IMR-90 (cell line): Measurements from ENCODE around the gene RTCA. TPM values are rescaled to one million over a fixed set of nuclear protein-coding genes. Genes with fewer than 3 reads are reported as not detected.

Experiments used
- ATAC-seq: fragments of 200-7000 bp; cut with Tn5 transposase; 2 replicates; pipeline ENCODE4 v1.9.1; 2020; ENCODE audit warnings: low read depth, mild to moderate bottlenecking, moderate library complexity
- BruUV-seq: library from RNA; stranded (reverse); fragments of 400-500 nt; replicated peaks from 2 replicates; lab custom pipeline; 2021; lab: Mats Ljungman, UMichigan
- CTCF ChIA-PET: fragments of 300-600 bp; formaldehyde crosslinking; extraction: SDS; loops from one replicate; lab custom pipeline; 2021; ENCODE audit warnings: antibody characterized with exemption; lab: Yijun Ruan, JAX
- POLR2A ChIA-PET: fragments of 300-600 bp; sonication (Branson Sonifier 250); formaldehyde crosslinking; loops from one replicate; lab custom pipeline; 2022; ENCODE audit warnings: antibody characterized with exemption; ENCODE audit not compliant: unreplicated experiment; lab: Charles Lee
- DNase-seq: peaks from one replicate; pipeline ENCODE4 v3.0.0; 2013
- H2AFZ ChIP-seq: replicated peaks from 2 replicates; pipeline ENCODE3; 2013; ENCODE audit warnings: low read length, mild to moderate bottlenecking; ENCODE audit not compliant: poor library complexity
- H2AK5ac ChIP-seq: 2 replicates; pipeline ENCODE4 v1.6.1; 2013; ENCODE audit warnings: low read depth, low read length, inconsistent platforms
- H2AK9ac ChIP-seq: replicated peaks from 2 replicates; pipeline ENCODE3; 2013; ENCODE audit warnings: mild to moderate bottlenecking, low read depth, low read length, moderate library complexity; ENCODE audit not compliant: poor library complexity
- H2BK120ac ChIP-seq: 2 replicates; pipeline ENCODE4 v1.6.1; 2013; ENCODE audit warnings: low read depth, low read length, inconsistent platforms
- H2BK15ac ChIP-seq: 3 replicates; pipeline ENCODE4 v1.6.1; 2013; ENCODE audit warnings: low read depth, low read length, inconsistent platforms
- H2BK20ac ChIP-seq: 2 replicates; pipeline ENCODE4 v1.6.1; 2013; ENCODE audit warnings: low read depth, mild to moderate bottlenecking, inconsistent platforms, low read length, moderate library complexity
- H2BK5ac ChIP-seq: 2 replicates; pipeline ENCODE4 v1.6.1; 2013; ENCODE audit warnings: mild to moderate bottlenecking, low read depth, low read length, inconsistent platforms; ENCODE audit not compliant: poor library complexity, severe bottlenecking
- H3K14ac ChIP-seq: replicated peaks from 2 replicates; pipeline ENCODE4 v1.6.1; 2013; ENCODE audit warnings: low read depth, low read length, inconsistent platforms
- H3K18ac ChIP-seq: 2 replicates; pipeline ENCODE4 v1.6.1; 2013; ENCODE audit warnings: low read depth, low read length, control low read depth
- H3K23ac ChIP-seq: 2 replicates; pipeline ENCODE4 v1.6.1; 2013; ENCODE audit warnings: low read depth, low read length, inconsistent platforms
- H3K27ac ChIP-seq: 2 replicates; pipeline ENCODE4 v1.5.1; 2013; ENCODE audit warnings: mild to moderate bottlenecking, control low read depth, low read length; ENCODE audit not compliant: insufficient read depth
- H3K27me3 ChIP-seq: 2 replicates; pipeline ENCODE4 v1.6.1; 2013; ENCODE audit warnings: low read length; ENCODE audit not compliant: control insufficient read depth, insufficient read depth
- H3K36me3 ChIP-seq: 2 replicates; pipeline ENCODE4 v1.6.1; 2013; ENCODE audit warnings: low read length, mixed read lengths; ENCODE audit not compliant: control insufficient read depth, insufficient read depth
- H3K4ac ChIP-seq: 2 replicates; pipeline ENCODE4 v1.6.1; 2013; ENCODE audit warnings: low read depth, low read length, inconsistent platforms
- H3K4me1 ChIP-seq: 2 replicates; pipeline ENCODE4 v1.6.1; 2013; ENCODE audit warnings: low read length, mixed read lengths; ENCODE audit not compliant: control insufficient read depth, insufficient read depth
- H3K4me2 ChIP-seq: 2 replicates; pipeline ENCODE4 v1.6.1; 2013; ENCODE audit warnings: low read depth, mild to moderate bottlenecking, control low read depth, low read length, moderate library complexity
- H3K4me3 ChIP-seq: 2 replicates; pipeline ENCODE4 v1.5.1; 2013; ENCODE audit warnings: low read depth, mild to moderate bottlenecking, control low read depth, low read length, moderate library complexity; ENCODE audit not compliant: insufficient read depth
- H3K56ac ChIP-seq: 2 replicates; pipeline ENCODE4 v1.6.1; 2013; ENCODE audit warnings: low read length, inconsistent platforms; ENCODE audit not compliant: insufficient read depth; ENCODE audit errors: extremely low read depth
- H3K79me1 ChIP-seq, 2 experiments: 2 replicates each; pipeline ENCODE4 v1.6.1; 2013; ENCODE audit warnings: low read length in 2 of 2, inconsistent platforms in 1 of 2, low read depth in 1 of 2
- H3K9ac ChIP-seq: 2 replicates; pipeline ENCODE4 v1.6.1; 2013; ENCODE audit warnings: low read depth, low read length, control low read depth
- H3K9me1 ChIP-seq: 2 replicates; pipeline ENCODE4 v1.6.1; 2013; ENCODE audit warnings: low read length, inconsistent platforms; ENCODE audit not compliant: insufficient read depth
- H3K9me3 ChIP-seq: 2 replicates; pipeline ENCODE4 v1.6.1; 2013; ENCODE audit warnings: low read length; ENCODE audit not compliant: control insufficient read depth, insufficient read depth
- H4K20me1 ChIP-seq: 2 replicates; pipeline ENCODE4 v1.6.1; 2013; ENCODE audit warnings: low read length, inconsistent platforms; ENCODE audit not compliant: insufficient read depth
- H4K5ac ChIP-seq: 2 replicates; pipeline ENCODE4 v1.6.1; 2013; ENCODE audit warnings: mild to moderate bottlenecking, low read depth, low read length, control low read depth
- H4K8ac ChIP-seq, 2 experiments: 2 replicates each; pipeline ENCODE4 v1.6.1; 2013; ENCODE audit warnings: low read depth in 2 of 2, low read length in 2 of 2, control low read depth in 1 of 2, inconsistent platforms in 1 of 2
- H4K91ac ChIP-seq: 2 replicates; pipeline ENCODE4 v1.6.1; 2013; ENCODE audit warnings: low read depth, low read length, inconsistent platforms; ENCODE audit not compliant: insufficient read depth
- BHLHE40 ChIP-seq: fragments of 150-350 bp; IDR thresholded peaks from 2 replicates; pipeline ENCODE4 v1.6.1; 2016; ENCODE audit warnings: mild to moderate bottlenecking, low read depth, low read length
- CEBPB ChIP-seq: IDR thresholded peaks from 2 replicates; pipeline ENCODE4 v1.6.1; 2012; ENCODE audit warnings: low read depth, low read length, improper control_type of control experiment
- CHD1 ChIP-seq: IDR thresholded peaks from 2 replicates; pipeline ENCODE4 v1.6.1; 2012; ENCODE audit warnings: low read depth, low read length, improper control_type of control experiment
- CTCF ChIP-seq: conservative IDR thresholded peaks from 2 replicates; pipeline ENCODE4 v1.5.1; 2012; ENCODE audit warnings: mild to moderate bottlenecking, low read depth, low read length, improper control_type of control experiment
- FOS ChIP-seq: fragments of 150-350 bp; IDR thresholded peaks from 2 replicates; pipeline ENCODE4 v1.6.1; 2016; ENCODE audit warnings: low read depth, low read length
- MAFK ChIP-seq: IDR thresholded peaks from 2 replicates; pipeline ENCODE4 v1.6.1; 2012; ENCODE audit warnings: low read depth, low read length, improper control_type of control experiment
- MAZ ChIP-seq: IDR thresholded peaks from 2 replicates; pipeline ENCODE4 v1.6.1; 2012; ENCODE audit warnings: low read depth, mild to moderate bottlenecking, low read length, improper control_type of control experiment, moderate library complexity, borderline replicate concordance
- MXI1 ChIP-seq: IDR thresholded peaks from 2 replicates; pipeline ENCODE4 v1.6.1; 2012; ENCODE audit warnings: low read depth, mild to moderate bottlenecking, low read length, moderate library complexity, borderline replicate concordance
- NFE2L2 ChIP-seq: fragments of 150-350 bp; IDR thresholded peaks from 2 replicates; pipeline ENCODE4 v1.6.1; 2016; ENCODE audit warnings: low read depth, mild to moderate bottlenecking, low read length
- POLR2A ChIP-seq: IDR thresholded peaks from 2 replicates; pipeline ENCODE4 v1.6.1; 2012; ENCODE audit warnings: mild to moderate bottlenecking, low read depth, low read length
- RAD21 ChIP-seq: IDR thresholded peaks from 2 replicates; pipeline ENCODE4 v1.6.1; 2012; ENCODE audit warnings: low read length, improper control_type of control experiment
- RCOR1 ChIP-seq: IDR thresholded peaks from 2 replicates; pipeline ENCODE4 v1.6.1; 2012; ENCODE audit warnings: mild to moderate bottlenecking, low read length, improper control_type of control experiment; ENCODE audit not compliant: insufficient replicate concordance
- RFX5 ChIP-seq: IDR thresholded peaks from 2 replicates; pipeline ENCODE4 v1.8.0; 2012; ENCODE audit warnings: low read depth, mild to moderate bottlenecking, low read length, moderate library complexity
- WGBS, 2 experiments: methylation state at CpG; one replicate each; pipeline versions ENCODE4 v1.1.5 to v1.1.7; 2013; ENCODE audit warnings: missing lambda C conversion rate in 2 of 2; ENCODE audit not compliant: insufficient read length in 1 of 2; ENCODE audit errors: extremely low coverage in 2 of 2; 5-methylcytosine and 5-hydroxymethylcytosine counted together
- dilution Hi-C: fragments of 300-500 bp; cut with HindIII; formaldehyde crosslinking; loops from one replicate; pipeline ENCODE4 v1.14.3; 2018; ENCODE audit warnings: low sequenced_read_pairs; ENCODE audit not compliant: unreplicated experiment
- in situ Hi-C: fragments of 300-500 bp; cut with MboI; formaldehyde crosslinking; loops from 3 replicates; pipeline ENCODE4 v1.14.3; 2019; ENCODE audit warnings: low sequenced_read_pairs, inconsistent platforms, mixed read lengths
- intact Hi-C: fragments of 100-400 bp; cut with micrococcal nuclease; formaldehyde crosslinking; loops from 2 replicates; pipeline ENCODE4 v1.10.0; 2022
- polyA plus RNA-seq, 3 experiments: library from polyadenylated mRNA; depleted of rRNA; stranded (reverse); fragments of >200 nt; gene quantifications; 2 replicates each; pipeline ENCODE4 v1.2.3, GENCODE V29; 2012; ENCODE audit warnings: low replicate concordance in 1 of 3
- total RNA-seq: library from RNA; depleted of rRNA; stranded (reverse); fragments of >200 nt; gene quantifications from 2 replicates; pipeline ENCODE4 v1.2.3, GENCODE V29; 2012
- TF ChIP-seq, protein P1 (sequence below): fragments of 150-350 bp; IDR thresholded peaks from 2 replicates; pipeline ENCODE4 v1.6.1; 2017; ENCODE audit warnings: mild to moderate bottlenecking, antibody characterized with exemption, low read length, low read depth

Gene RTCA
- total and polyA plus RNA-seq, 2 of the 4 experiments (the other 2 are of a cell fraction) = 26.9 to 29.6 TPM

GRCh38 chr1:100342348-100342747 lies 76.3 kb downstream of the RTCA start:
- CTCF ChIA-PET = no interaction called here
- Histone ChIP-seq H3K4me1 (no peaks in the 10 kb centered on the region), H2AFZ (no peak overlapping the region), H4K8ac (no peak overlapping the region), H3K27ac (no peak overlapping the region), H2BK120ac (no peak overlapping the region), H3K27me3 (peaks cover 4% of the 10 kb centered on the region; the same call in 1 of the 2 replicates), H3K9me1 (no peaks in the 10 kb centered on the region), H4K5ac (no peak overlapping the region), H2AK9ac (no peak overlapping the region), H2BK5ac (no peak overlapping the region), H3K4me3 (no peak overlapping the region), H3K9ac (no peak overlapping the region), H2BK20ac (no peak overlapping the region), H3K23ac (no peak overlapping the region), H3K4ac (no peak overlapping the region), H3K18ac (no peak overlapping the region), H3K79me1 (no peaks in the 10 kb centered on the region), H3K14ac (no peak overlapping the region), H3K9me3 (no peaks in the 10 kb centered on the region), H3K56ac (no peak overlapping the region), H2AK5ac (no peak overlapping the region), H4K91ac (no peak overlapping the region), H3K36me3 (no peaks in the 10 kb centered on the region), H3K4me2 (no peak overlapping the region), H2BK15ac (no peak overlapping the region), H4K20me1 (no peaks in the 10 kb centered on the region)
- in situ Hi-C loops = no loop called here
- no TSS peak for BruUV-seq
- intact Hi-C loops = no loop called here
- dilution Hi-C loops = no loop called here
- POLR2A ChIA-PET = no interaction called here
- no peak for DNase-seq
- 60% methylated on average over 1 of the region's 2 CpGs; no CpG with 5 or more reads in 1 of the 2 experiments for WGBS, 2 experiments
- no peak for ATAC-seq
- TF ChIP-seq FOS (no peak), CHD1 (no peak), RCOR1 (no peak), MAFK (no peak), CEBPB (no peak), RAD21 (no peak), MAZ (no peak), CTCF (no peak), POLR2A (no peak), RFX5 (no peak), BHLHE40 (no peak), MXI1 (no peak), NFE2L2 (no peak)
- TF ChIP-seq, protein P1, sequence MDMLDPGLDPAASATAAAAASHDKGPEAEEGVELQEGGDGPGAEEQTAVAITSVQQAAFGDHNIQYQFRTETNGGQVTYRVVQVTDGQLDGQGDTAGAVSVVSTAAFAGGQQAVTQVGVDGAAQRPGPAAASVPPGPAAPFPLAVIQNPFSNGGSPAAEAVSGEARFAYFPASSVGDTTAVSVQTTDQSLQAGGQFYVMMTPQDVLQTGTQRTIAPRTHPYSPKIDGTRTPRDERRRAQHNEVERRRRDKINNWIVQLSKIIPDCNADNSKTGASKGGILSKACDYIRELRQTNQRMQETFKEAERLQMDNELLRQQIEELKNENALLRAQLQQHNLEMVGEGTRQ = no peak
